ENCODE data around the gene RTN1. TPM values are rescaled to one million over a fixed set of nuclear protein-coding genes. Genes with fewer than 3 reads are reported as not detected.

Gene RTN1
- total and polyA plus RNA-seq, 3 experiments from 2014 or later: 0.13 TPM; not detected in 2

DNA sequence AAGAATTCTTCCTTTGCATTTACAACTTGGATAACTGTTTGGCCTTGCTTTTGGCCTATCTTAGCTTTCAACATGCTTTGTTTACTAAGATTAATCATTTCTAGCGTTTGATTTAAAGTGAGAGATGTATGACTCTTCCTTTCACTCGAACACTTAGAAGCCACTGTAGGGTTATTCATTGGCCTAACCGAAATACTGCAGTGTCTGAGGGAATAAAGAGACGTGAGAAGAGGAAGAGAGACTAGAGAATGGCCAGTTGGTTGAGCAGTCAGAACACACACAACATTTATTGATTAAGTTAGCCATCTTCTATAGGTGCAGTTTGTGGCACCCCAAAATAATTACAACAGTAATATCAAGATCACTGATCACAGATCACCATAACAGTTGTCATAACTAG, 231.7 kb downstream of the RTN1 start:
- ChIA-PET CTCF (no interaction called here), POLR2A (no interaction called here)
- no peaks in the 10 kb centered on the region for H3K4me1 Mint-ChIP-seq
- no peak overlapping the region for H3K4me3 Mint-ChIP-seq
- Histone ChIP-seq H3K4me3 (ENCODE audit: low read length) (no peak overlapping the region), H3K36me3 (ENCODE audit: insufficient read depth, low read length) (no peaks in the 10 kb centered on the region), H3K27me3 (ENCODE audit: insufficient read depth, low read length, poor library complexity, severe bottlenecking) (no peaks in the 10 kb centered on the region), H3K27ac (ENCODE audit: low read depth, low read length) (no peak overlapping the region), H3K9me3 (ENCODE audit: low read length) (no peaks in the 10 kb centered on the region), H3K4me1 (ENCODE audit: insufficient read depth, low read length) (no peaks in the 10 kb centered on the region)
- H3K27ac Mint-ChIP-seq: no peak overlapping the region
- H3K36me3 Mint-ChIP-seq: no peaks in the 10 kb centered on the region
- no peak for DNase-seq
- peaks cover under 1 to 13% (median 8%) of the 10 kb centered on the region in 5 donors for H3K9me3 Mint-ChIP-seq
- peaks cover 3 to 6% of the 10 kb centered on the region in 2 donors for H3K27me3 Mint-ChIP-seq

DNA sequence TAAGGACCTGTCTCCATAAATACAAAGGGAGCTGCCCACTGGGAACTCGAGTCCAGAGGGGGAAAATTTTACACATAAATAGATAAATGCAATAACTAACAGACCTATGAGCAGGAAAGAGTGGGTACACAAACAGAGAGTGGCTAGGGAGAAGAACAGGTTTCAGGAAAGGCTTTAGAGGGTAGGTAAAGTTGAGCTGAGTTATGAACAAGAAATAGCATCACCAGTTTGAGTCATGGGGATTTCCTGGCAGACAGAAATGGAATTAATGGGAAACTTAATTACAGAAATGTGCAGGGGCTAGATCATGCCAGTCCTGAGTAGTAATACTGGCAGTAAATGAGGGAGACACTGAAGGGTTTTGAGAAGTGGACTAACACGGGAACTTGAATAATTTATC, 236.0 kb downstream of the RTN1 start:
- ChIA-PET POLR2A (no interaction called here), CTCF (no interaction called here)
- DNase-seq: no peak
- H3K27me3 Mint-ChIP-seq: peaks cover 13 to 26% of the 10 kb centered on the region in 2 donors
- H3K9me3 ChIP-seq (ENCODE audit: low read length): no peaks in the 10 kb centered on the region
- H3K27me3 ChIP-seq (ENCODE audit: insufficient read depth, low read length, poor library complexity, severe bottlenecking): peaks cover 7% of the 10 kb centered on the region
- H3K4me1 ChIP-seq (ENCODE audit: insufficient read depth, low read length): no peaks in the 10 kb centered on the region
- H3K36me3 ChIP-seq (ENCODE audit: insufficient read depth, low read length): no peaks in the 10 kb centered on the region
- H3K36me3 Mint-ChIP-seq: no peaks in the 10 kb centered on the region
- H3K27ac Mint-ChIP-seq: no peak overlapping the region
- H3K4me3 ChIP-seq (ENCODE audit: low read length): no peak overlapping the region
- H3K4me3 Mint-ChIP-seq: no peak overlapping the region
- H3K4me1 Mint-ChIP-seq: no peaks in the 10 kb centered on the region
- H3K9me3 Mint-ChIP-seq: peaks cover 0 to 3% (median 0%) of the 10 kb centered on the region in 5 donors
- H3K27ac ChIP-seq (ENCODE audit: low read depth, low read length): no peak overlapping the region

DNA sequence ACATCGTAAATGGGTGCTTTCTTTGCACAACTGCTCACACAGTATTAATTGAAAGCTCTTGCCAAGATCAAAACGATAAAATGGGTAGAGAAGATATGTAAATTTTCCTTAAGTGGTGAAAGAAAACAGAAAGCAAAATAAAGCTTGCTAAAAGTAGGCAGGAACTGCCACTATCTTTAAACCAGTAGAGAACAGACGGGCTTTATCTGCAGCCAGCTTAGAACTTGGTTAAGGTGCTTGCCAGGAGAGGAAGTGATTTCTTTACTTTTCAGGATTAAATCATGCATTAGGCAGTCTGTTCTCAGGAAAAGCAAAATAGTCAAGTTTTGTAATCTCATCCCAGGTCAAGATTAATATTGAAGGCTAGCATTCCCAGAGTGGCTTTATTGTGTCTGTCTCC, 237.1 kb downstream of the RTN1 start:
- Histone ChIP-seq H3K9me3 (ENCODE audit: low read length) (no peaks in the 10 kb centered on the region), H3K36me3 (ENCODE audit: insufficient read depth, low read length) (no peaks in the 10 kb centered on the region), H3K27me3 (ENCODE audit: insufficient read depth, low read length, poor library complexity, severe bottlenecking) (peaks cover 7% of the 10 kb centered on the region), H3K4me1 (ENCODE audit: insufficient read depth, low read length) (no peaks in the 10 kb centered on the region), H3K27ac (ENCODE audit: low read depth, low read length) (no peak overlapping the region), H3K4me3 (ENCODE audit: low read length) (no peak overlapping the region)
- no peak overlapping the region for H3K4me3 Mint-ChIP-seq
- no peak for DNase-seq
- H3K4me1 Mint-ChIP-seq: no peaks in the 10 kb centered on the region
- ChIA-PET POLR2A (no interaction called here), CTCF (no interaction called here)
- no peaks in the 10 kb centered on the region for H3K36me3 Mint-ChIP-seq
- H3K27me3 Mint-ChIP-seq: peaks cover 19 to 38% of the 10 kb centered on the region in 2 donors
- peaks cover 0 to 3% (median 0%) of the 10 kb centered on the region in 5 donors for H3K9me3 Mint-ChIP-seq
- no peak overlapping the region for H3K27ac Mint-ChIP-seq

DNA sequence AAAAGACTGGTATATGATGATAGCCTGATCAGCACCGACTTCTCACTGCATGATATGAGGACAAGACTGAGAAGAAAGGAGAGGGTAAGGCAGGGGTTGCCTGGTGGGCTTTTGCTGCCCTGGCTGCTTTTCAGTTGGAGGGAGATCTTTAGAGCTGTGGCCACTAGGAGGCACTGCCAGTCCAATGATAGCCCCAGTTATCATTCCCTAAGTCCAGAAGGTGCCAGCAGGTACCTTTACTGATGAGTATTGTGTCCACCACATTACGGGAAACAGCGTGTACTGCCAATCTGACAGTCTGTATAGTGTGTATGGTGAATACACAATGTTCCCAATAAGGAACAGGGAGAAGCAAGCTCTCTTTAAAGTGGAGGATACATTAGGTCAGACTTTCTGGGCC, 238.2 kb downstream of the RTN1 start:
- CTCF ChIA-PET: no interaction called here
- POLR2A ChIA-PET: no interaction called here
- H3K27ac ChIP-seq (ENCODE audit: low read depth, low read length): no peak overlapping the region
- Mint-ChIP-seq H3K4me3 (no peak overlapping the region), H3K9me3 (peaks cover 0 to 3% (median 0%) of the 10 kb centered on the region in 5 donors), H3K27me3 (peaks cover 22 to 46% of the 10 kb centered on the region in 2 donors), H3K27ac (no peak overlapping the region), H3K4me1 (no peaks in the 10 kb centered on the region), H3K36me3 (no peaks in the 10 kb centered on the region)
- peaks cover 7% of the 10 kb centered on the region for H3K27me3 ChIP-seq (ENCODE audit: insufficient read depth, low read length, poor library complexity, severe bottlenecking)
- no peaks in the 10 kb centered on the region for H3K9me3 ChIP-seq (ENCODE audit: low read length)
- no peaks in the 10 kb centered on the region for H3K4me1 ChIP-seq (ENCODE audit: insufficient read depth, low read length)
- no peaks in the 10 kb centered on the region for H3K36me3 ChIP-seq (ENCODE audit: insufficient read depth, low read length)
- H3K4me3 ChIP-seq (ENCODE audit: low read length): no peak overlapping the region
- no peak for DNase-seq

DNA sequence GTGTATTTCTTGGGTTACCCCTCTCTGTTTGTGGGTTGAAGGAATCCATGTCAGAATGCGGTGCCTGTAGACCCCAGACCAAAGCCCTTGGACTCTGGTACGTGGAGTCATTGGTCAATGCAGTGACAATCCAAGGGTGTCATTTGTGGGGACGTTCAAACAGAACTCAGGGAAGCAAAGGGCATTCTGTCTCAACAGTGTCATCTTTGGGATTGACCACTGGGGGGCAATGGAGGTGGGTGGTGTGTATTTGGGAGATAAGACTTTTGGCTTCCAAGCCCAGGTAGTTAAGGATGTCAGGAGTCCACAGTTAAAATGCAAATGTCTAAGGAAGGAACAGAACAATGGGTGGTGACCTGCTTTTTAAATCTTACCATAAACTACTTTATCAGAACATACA, 239.3 kb downstream of the RTN1 start:
- Mint-ChIP-seq H3K27me3 (peaks cover 22 to 46% of the 10 kb centered on the region in 2 donors), H3K4me1 (no peaks in the 10 kb centered on the region), H3K4me3 (no peak overlapping the region), H3K36me3 (no peaks in the 10 kb centered on the region), H3K9me3 (peaks cover 0 to 3% (median 0%) of the 10 kb centered on the region in 5 donors), H3K27ac (no peak overlapping the region)
- Histone ChIP-seq H3K36me3 (ENCODE audit: insufficient read depth, low read length) (no peaks in the 10 kb centered on the region), H3K9me3 (ENCODE audit: low read length) (no peaks in the 10 kb centered on the region), H3K27me3 (ENCODE audit: insufficient read depth, low read length, poor library complexity, severe bottlenecking) (peaks cover 7% of the 10 kb centered on the region), H3K4me3 (ENCODE audit: low read length) (no peak overlapping the region), H3K4me1 (ENCODE audit: insufficient read depth, low read length) (no peaks in the 10 kb centered on the region), H3K27ac (ENCODE audit: low read depth, low read length) (no peak overlapping the region)
- no peak for DNase-seq
- ChIA-PET POLR2A (no interaction called here), CTCF (no interaction called here)

- peaks cover 7% of the 10 kb centered on the region for H3K27me3 ChIP-seq (ENCODE audit: insufficient read depth, low read length, poor library complexity, severe bottlenecking)
- no peak overlapping the region for H3K4me3 ChIP-seq (ENCODE audit: low read length)
- Mint-ChIP-seq H3K36me3 (no peaks in the 10 kb centered on the region), H3K27ac (no peak overlapping the region), H3K4me3 (no peak overlapping the region), H3K4me1 (no peaks in the 10 kb centered on the region), H3K27me3 (peaks cover 22 to 46% of the 10 kb centered on the region in 2 donors), H3K9me3 (peaks cover 0 to 2% (median 0%) of the 10 kb centered on the region in 5 donors)
- no peaks in the 10 kb centered on the region for H3K4me1 ChIP-seq (ENCODE audit: insufficient read depth, low read length)
- DNase-seq: no peak
- no peak overlapping the region for H3K27ac ChIP-seq (ENCODE audit: low read depth, low read length)
- POLR2A ChIA-PET: no interaction called here
- CTCF ChIA-PET: no interaction called here
- H3K36me3 ChIP-seq (ENCODE audit: insufficient read depth, low read length): no peaks in the 10 kb centered on the region
- H3K9me3 ChIP-seq (ENCODE audit: low read length): no peaks in the 10 kb centered on the region
Measured at GRCh38 chr14:59630288-59630963, 240.2 kb downstream of the RTN1 start.

GRCh38 chr14:59629444-59630287, 240.9 kb downstream of the RTN1 start:
- Mint-ChIP-seq H3K4me3 (no peak overlapping the region), H3K9me3 (peaks cover 0 to 2% (median 0%) of the 10 kb centered on the region in 5 donors), H3K4me1 (no peaks in the 10 kb centered on the region), H3K27ac (no peak overlapping the region), H3K36me3 (no peaks in the 10 kb centered on the region), H3K27me3 (peaks cover 22 to 46% of the 10 kb centered on the region in 2 donors)
- Histone ChIP-seq H3K27me3 (ENCODE audit: insufficient read depth, low read length, poor library complexity, severe bottlenecking) (peaks cover 7% of the 10 kb centered on the region), H3K27ac (ENCODE audit: low read depth, low read length) (no peak overlapping the region), H3K9me3 (ENCODE audit: low read length) (no peaks in the 10 kb centered on the region), H3K4me1 (ENCODE audit: insufficient read depth, low read length) (no peaks in the 10 kb centered on the region), H3K36me3 (ENCODE audit: insufficient read depth, low read length) (no peaks in the 10 kb centered on the region), H3K4me3 (ENCODE audit: low read length) (no peak overlapping the region)
- no peak for DNase-seq
- CTCF ChIA-PET: no interaction called here
- POLR2A ChIA-PET: no interaction called here

- no peak overlapping the region for H3K4me3 ChIP-seq (ENCODE audit: low read length)
- no peaks in the 10 kb centered on the region for H3K4me1 ChIP-seq (ENCODE audit: insufficient read depth, low read length)
- no peaks in the 10 kb centered on the region for H3K4me1 Mint-ChIP-seq
- POLR2A ChIA-PET: no interaction called here
- H3K27ac ChIP-seq (ENCODE audit: low read depth, low read length): no peak overlapping the region
- no peaks in the 10 kb centered on the region for H3K9me3 ChIP-seq (ENCODE audit: low read length)
- H3K27me3 Mint-ChIP-seq: peaks cover 18 to 44% of the 10 kb centered on the region in 2 donors
- CTCF ChIA-PET: no interaction called here
- peaks cover 0 to 2% (median 0%) of the 10 kb centered on the region in 5 donors for H3K9me3 Mint-ChIP-seq
- no peaks in the 10 kb centered on the region for H3K36me3 Mint-ChIP-seq
- H3K27me3 ChIP-seq (ENCODE audit: insufficient read depth, low read length, poor library complexity, severe bottlenecking): peaks cover 7% of the 10 kb centered on the region
- DNase-seq: no peak
- H3K36me3 ChIP-seq (ENCODE audit: insufficient read depth, low read length): no peaks in the 10 kb centered on the region
- no peak overlapping the region for H3K27ac Mint-ChIP-seq
- no peak overlapping the region for H3K4me3 Mint-ChIP-seq
Measured at GRCh38 chr14:59627011-59627520, 243.5 kb downstream of the RTN1 start.

Measured in CD8-positive, alpha-beta memory T cell (primary cell).